Kidney (tissue), 14 donors: ENCODE data around the gene EML6. TPM values are rescaled to one million over a fixed set of nuclear protein-coding genes. Genes with fewer than 3 reads are reported as not detected.
"Not testable (repeated sequence)": the region's sequence is repeated elsewhere in the genome, so short reads cannot be mapped to it uniquely, and the experiment has no call there.

Experiments
- DNase-seq, 5 donors: peaks; one replicate each; pipeline ENCODE4 v3.0.0-alpha.2; 2013 to 2020
- FAIRE-seq: peaks from 2 replicates; lab custom pipeline; 2012; peaks lifted over from hg19 to GRCh38; lab: Jason Lieb, UNC
- H3K27ac ChIP-seq, 2 donors: one replicate each; pipeline ENCODE4 v1.7.0; 2013; ENCODE audit warnings: low read depth in 2 of 2, low read length in 2 of 2, inconsistent platforms in 1 of 2
- H3K27me3 ChIP-seq: one replicate; pipeline ENCODE4 v1.7.1; 2013; ENCODE audit warnings: low read length, inconsistent platforms; ENCODE audit not compliant: control insufficient read depth, insufficient read depth
- H3K36me3 ChIP-seq, 3 donors: one replicate each; pipeline versions ENCODE4 v1.7.0 to v1.7.1; 2013; ENCODE audit warnings: low read length in 3 of 3, control low read depth in 1 of 3, inconsistent platforms in 1 of 3; ENCODE audit not compliant: insufficient read depth in 3 of 3, control insufficient read depth in 2 of 3
- H3K4me1 ChIP-seq, 3 donors: one replicate each; pipeline versions ENCODE4 v1.7.0 to v1.7.1; 2013; ENCODE audit warnings: low read length in 3 of 3, inconsistent platforms in 1 of 3, low read depth in 1 of 3; ENCODE audit not compliant: control insufficient read depth in 2 of 3, insufficient read depth in 2 of 3
- H3K4me3 ChIP-seq, 3 donors: one replicate each; pipeline versions ENCODE4 v1.7.0 to v1.8.1; 2013; ENCODE audit warnings: low read length in 3 of 3, control low read depth in 1 of 3, inconsistent platforms in 1 of 3
- H3K9ac ChIP-seq, 3 donors: one replicate each; pipeline versions ENCODE4 v1.7.0 to v1.7.1; 2013; ENCODE audit warnings: low read length in 3 of 3, control low read depth in 1 of 3, inconsistent platforms in 1 of 3
- H3K9me3 ChIP-seq, 3 donors: one replicate each; pipeline versions ENCODE4 v1.7.0 to v1.7.1; 2013; ENCODE audit warnings: low read length in 3 of 3, control low read depth in 1 of 3, inconsistent platforms in 1 of 3; ENCODE audit not compliant: control insufficient read depth in 2 of 3, insufficient read depth in 1 of 3
- intact Hi-C: fragments of 100-400 bp; cut with DNase I; formaldehyde crosslinking; loops from one replicate; pipeline ENCODE4 v1.11.1; 2022
- polyA plus RNA-seq: library from polyadenylated mRNA; stranded (reverse); fragments of 350-450 nt; fragmentation: Illumina TruSeq; extraction: RNeasy Lipid Tissue Mini Kit (QIAGEN cat#74804); gene quantifications from one replicate; pipeline ENCODE4 v1.2.3, GENCODE V29; 2014; ENCODE audit warnings: low read depth, low replicate concordance; ENCODE audit not compliant: insufficient read depth
- total RNA-seq: library from RNA; stranded (reverse); fragmentation: NEBNext Ultra II Directional; extraction: Animal tissue kit (Norgen Biotek cat#: 25700); gene quantifications from one replicate; pipeline ENCODE4 v1.2.1, GENCODE V29; 2021
- TF ChIP-seq, protein P1 (sequence below): IDR thresholded peaks from 3 replicates; pipeline ENCODE4 v1.5.1; 2012; ENCODE audit warnings: mild to moderate bottlenecking, moderate library complexity, borderline replicate concordance; ENCODE audit not compliant: insufficient read depth; ENCODE audit errors: extremely low read depth
- donor health status: control.
- donor health status: control.
- donor health status: control.
- donor health status: control.
- donor health status: control.
- donor health status: DM: yes; HTN: yes; CAD: no.
- donor health status: Normal renal cell carcinoma (clear cell type).

EML6 gene
- total and polyA plus RNA-seq, 2 donors from 2014 or later: 1.7 to 3.1 TPM

DNA sequence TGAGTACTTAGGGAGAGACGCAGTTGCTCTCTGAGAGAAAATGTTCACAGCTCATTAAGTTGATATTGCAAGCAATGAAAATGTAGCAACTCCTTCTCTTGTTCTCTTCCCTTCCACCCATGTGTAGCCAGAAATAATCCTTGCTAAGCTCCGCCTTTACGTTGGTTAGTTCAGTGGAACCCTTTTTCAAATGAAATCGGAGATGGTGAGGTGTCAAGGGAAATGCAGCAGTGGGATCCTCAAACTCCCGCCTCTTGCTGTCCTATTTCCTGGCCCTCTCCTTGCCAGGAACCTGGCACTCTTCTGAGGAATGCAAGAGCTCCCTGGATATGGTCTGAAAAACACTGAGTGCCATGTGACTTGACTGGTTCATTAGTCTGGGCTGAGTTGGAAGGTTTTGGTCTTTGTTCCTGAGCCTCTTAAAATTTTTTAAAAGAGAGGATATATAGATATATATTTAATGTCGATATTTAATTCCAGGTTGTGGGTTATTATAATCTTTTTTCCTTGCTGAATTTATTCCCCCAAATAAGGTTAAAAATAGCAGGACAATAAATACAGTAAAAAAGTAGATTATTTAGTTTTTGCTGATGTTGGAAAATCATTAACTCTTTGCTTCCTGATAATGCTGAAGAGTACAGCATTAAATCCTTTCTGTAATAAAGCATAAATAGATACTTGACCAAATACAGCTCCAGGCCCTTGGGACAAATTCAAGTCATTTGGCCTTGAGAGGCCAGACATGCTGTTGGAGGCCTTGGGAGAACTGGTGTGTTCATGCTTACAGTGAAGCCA, 116.2 kb downstream of the EML6 start:
- peak in 4 of 5 donors; percentile 35 to 77 (median 60) for DNase-seq
- FAIRE-seq: no peak
- H3K9ac ChIP-seq: peak overlapping the region in 1 of 3 donors; percentile 49
- H3K4me3 ChIP-seq: no peak overlapping the region
- peaks cover 0 to 4% (median 0%) of the 10 kb centered on the region in 3 donors for H3K4me1 ChIP-seq
- intact Hi-C loops: no loop called here
- H3K36me3 ChIP-seq: no peaks in the 10 kb centered on the region
- H3K9me3 ChIP-seq: no peaks in the 10 kb centered on the region
- no peaks in the 10 kb centered on the region for H3K27me3 ChIP-seq
- no peak overlapping the region for H3K27ac ChIP-seq
- TF ChIP-seq, protein P1, sequence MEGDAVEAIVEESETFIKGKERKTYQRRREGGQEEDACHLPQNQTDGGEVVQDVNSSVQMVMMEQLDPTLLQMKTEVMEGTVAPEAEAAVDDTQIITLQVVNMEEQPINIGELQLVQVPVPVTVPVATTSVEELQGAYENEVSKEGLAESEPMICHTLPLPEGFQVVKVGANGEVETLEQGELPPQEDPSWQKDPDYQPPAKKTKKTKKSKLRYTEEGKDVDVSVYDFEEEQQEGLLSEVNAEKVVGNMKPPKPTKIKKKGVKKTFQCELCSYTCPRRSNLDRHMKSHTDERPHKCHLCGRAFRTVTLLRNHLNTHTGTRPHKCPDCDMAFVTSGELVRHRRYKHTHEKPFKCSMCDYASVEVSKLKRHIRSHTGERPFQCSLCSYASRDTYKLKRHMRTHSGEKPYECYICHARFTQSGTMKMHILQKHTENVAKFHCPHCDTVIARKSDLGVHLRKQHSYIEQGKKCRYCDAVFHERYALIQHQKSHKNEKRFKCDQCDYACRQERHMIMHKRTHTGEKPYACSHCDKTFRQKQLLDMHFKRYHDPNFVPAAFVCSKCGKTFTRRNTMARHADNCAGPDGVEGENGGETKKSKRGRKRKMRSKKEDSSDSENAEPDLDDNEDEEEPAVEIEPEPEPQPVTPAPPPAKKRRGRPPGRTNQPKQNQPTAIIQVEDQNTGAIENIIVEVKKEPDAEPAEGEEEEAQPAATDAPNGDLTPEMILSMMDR: no peak

DNA sequence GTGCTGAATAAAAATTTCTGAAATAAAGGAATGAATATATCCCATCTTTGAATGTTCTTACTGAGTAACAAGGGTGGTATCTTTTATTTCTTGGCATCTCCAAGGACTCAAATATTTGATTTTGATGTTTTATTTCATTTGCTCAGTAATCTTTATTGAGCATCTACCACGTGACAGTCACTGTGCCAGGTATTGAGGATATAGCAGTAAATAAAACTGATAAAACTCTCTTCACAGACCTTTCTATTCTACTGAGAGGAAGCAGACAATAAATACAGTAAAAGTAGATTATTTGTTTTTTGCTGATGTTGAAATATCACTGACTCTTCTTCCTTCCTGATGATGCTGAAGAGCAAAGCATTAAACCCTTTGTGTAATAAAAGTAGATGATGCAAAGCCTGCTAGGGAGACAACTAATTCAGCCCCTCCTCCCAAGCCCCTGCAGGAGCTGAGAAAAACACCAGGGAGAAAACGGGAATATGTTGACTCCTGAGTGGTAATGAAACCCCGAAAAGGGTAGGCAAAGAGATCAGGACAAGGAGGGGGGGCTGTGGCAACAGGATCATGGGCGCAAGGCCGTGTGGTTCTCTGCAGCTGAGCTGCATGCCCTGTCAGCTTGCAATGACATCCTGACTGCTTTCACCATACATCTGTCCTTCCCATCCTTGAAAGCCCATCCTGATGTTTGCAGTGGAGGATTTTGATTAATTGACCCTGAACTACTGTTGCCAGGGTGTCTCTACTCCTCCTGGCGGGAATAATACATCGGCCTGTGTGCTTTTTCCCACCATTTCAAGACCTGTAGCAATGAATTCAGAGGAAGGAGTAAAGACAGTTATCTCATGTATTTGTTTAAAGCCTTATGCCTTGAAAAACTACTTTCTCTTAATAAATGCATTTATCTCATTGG, 117.4 kb downstream of the EML6 start:
- Histone ChIP-seq H3K9ac (no peak overlapping the region), H3K27me3 (no peaks in the 10 kb centered on the region), H3K36me3 (no peaks in the 10 kb centered on the region), H3K27ac (no peak overlapping the region), H3K4me1 (peaks cover 0 to 4% (median 0%) of the 10 kb centered on the region in 3 donors), H3K9me3 (no peaks in the 10 kb centered on the region), H3K4me3 (no peak overlapping the region)
- no peak for FAIRE-seq
- DNase-seq: peak in 2 of 5 donors; percentile 12 to 24
- intact Hi-C loops: no loop called here
- TF ChIP-seq, protein P1: no peak

DNA sequence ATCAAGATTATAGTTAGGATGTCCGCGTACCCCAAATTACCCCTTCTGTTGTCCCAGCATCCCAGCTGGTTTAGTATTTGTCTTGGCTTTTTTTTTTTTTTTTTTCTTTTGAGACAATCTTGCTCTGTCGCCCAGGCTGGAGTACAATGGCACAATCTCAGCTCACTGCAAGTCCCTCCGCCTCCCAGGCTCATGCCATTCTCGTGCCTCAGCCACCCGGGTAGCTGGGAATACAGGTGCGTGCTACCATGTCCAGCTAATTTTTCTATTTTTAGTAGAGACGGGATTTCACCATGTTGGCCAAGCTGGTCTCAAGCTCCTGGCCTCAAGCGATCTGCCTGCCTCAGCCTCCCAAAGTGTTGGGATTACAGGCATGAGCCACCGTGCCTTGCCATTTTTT, 118.0 kb downstream of the EML6 start:
- H3K9ac ChIP-seq, H3K9me3 ChIP-seq, H3K36me3 ChIP-seq, H3K4me3 ChIP-seq, FAIRE-seq, H3K27me3 ChIP-seq, DNase-seq, H3K27ac ChIP-seq, intact Hi-C loops, H3K4me1 ChIP-seq: not testable (repeated sequence)

DNA sequence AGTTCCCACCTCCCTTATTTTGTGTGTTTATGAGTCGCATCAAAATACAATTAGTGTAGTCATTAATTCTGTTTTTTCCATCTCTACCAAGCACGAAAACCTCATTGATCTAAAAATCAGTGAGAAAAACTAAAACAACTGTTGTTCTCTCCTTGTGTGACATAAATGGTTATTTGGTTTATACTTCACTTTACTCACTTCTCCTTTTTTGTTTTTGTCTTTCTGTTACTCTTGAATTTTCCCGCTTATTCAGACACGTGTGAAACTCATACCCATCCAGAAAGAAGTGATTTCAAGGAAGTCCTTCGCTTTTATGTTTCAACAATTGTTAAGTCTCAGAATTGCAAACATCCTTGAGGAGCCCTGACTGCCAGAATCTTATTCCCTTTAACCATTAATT, 121.6 kb downstream of the EML6 start:
- no peak for DNase-seq
- Histone ChIP-seq H3K36me3 (no peaks in the 10 kb centered on the region), H3K4me3 (no peak overlapping the region), H3K27ac (no peak overlapping the region), H3K27me3 (no peaks in the 10 kb centered on the region), H3K9me3 (no peaks in the 10 kb centered on the region), H3K4me1 (no peaks in the 10 kb centered on the region), H3K9ac (no peak overlapping the region)
- intact Hi-C loops: no loop called here
- FAIRE-seq: no peak
- TF ChIP-seq, protein P1: no peak
